GM21360 (cell line): ENCODE measurements around the gene CRY1.

ENCODE experiments used
- ATAC-seq: cut with Tn5 transposase; IDR thresholded peaks from one replicate; pipeline ENCODE4 v1.9.1; 2021; ENCODE audit warnings: mild to moderate bottlenecking, moderate library complexity; ENCODE audit not compliant: unreplicated experiment

Gene CRY1

GRCh38 chr12:106971065-106971464 is 122.3 kb downstream of the CRY1 start:
- no peak for ATAC-seq

- ATAC-seq: no peak
Observed at GRCh38 chr12:106964526-106964925, 128.8 kb downstream of the CRY1 start.

GRCh38 chr12:106962286-106962685 is 131.1 kb downstream of the CRY1 start:
- ATAC-seq: no peak

- no peak for ATAC-seq
Observed at GRCh38 chr12:106960443-106960842, 132.9 kb downstream of the CRY1 start.

- no peak for ATAC-seq
Observed at GRCh38 chr12:106957583-106957982, 135.8 kb downstream of the CRY1 start.

GRCh38 chr12:106956048-106956578 is 137.2 kb downstream of the CRY1 start:
- ATAC-seq: peak; percentile 34

- ATAC-seq: peak; percentile 85
Observed at GRCh38 chr12:106955377-106956047, 137.8 kb downstream of the CRY1 start, which contains the start of gene TMEM263. TSS of gene TMEM263 (plus strand) at chr12:106955907. CDS start at chr12:106967117, 11,210 bp downstream.

- ATAC-seq: peak; percentile 10
Observed at GRCh38 chr12:106954462-106955376, 138.6 kb downstream of the CRY1 start.

GRCh38 chr12:106953352-106954250 is 139.7 kb downstream of the CRY1 start:
- ATAC-seq: no peak

- no peak for ATAC-seq
Observed at GRCh38 chr12:106950591-106950990, 142.8 kb downstream of the CRY1 start.

GRCh38 chr12:106947461-106947860 is 145.9 kb downstream of the CRY1 start:
- no peak for ATAC-seq

- no peak for ATAC-seq
Observed at GRCh38 chr12:106945261-106945851, 148.0 kb downstream of the CRY1 start.

GRCh38 chr12:106942775-106943174 is 150.6 kb downstream of the CRY1 start:
- ATAC-seq: no peak

- no peak for ATAC-seq
Observed at GRCh38 chr12:106941481-106942156, 151.7 kb downstream of the CRY1 start.
